ENCODE results near the gene MFF.
"Not testable (repeated sequence)": the region's sequence is repeated elsewhere in the genome, so short reads cannot be mapped to it uniquely, and the experiment has no call there.

GRCh38 chr2:227387583-227387982, 62.5 kb downstream of the MFF start, which contains the start of gene SCYGR1:
- TF ChIP-seq CTCF (IDR thresholded peaks at IDR 0.05 in 4 of 5, conservative IDR thresholded peaks at IDR 0.05 in 1 of 5); POLR2A (IDR thresholded peaks at IDR 0.05): not testable (repeated sequence)

Measured in gastrocnemius medialis (tissue), 4 donors.